ENCODE results near the gene ZCCHC24.
A peak's percentile ranks its signal among the peaks of the same experiment; 100 is the strongest.

The ZCCHC24 gene

GRCh38 chr10:79409726-79410085, 35.7 kb downstream of the ZCCHC24 start:
- H3K4me3 ChIP-seq = no peak overlapping the region
- no peak overlapping the region for H3K27ac ChIP-seq
- no peak for DNase-seq (ENCODE audit: low spot score)
- TF ChIP-seq, protein P1, sequence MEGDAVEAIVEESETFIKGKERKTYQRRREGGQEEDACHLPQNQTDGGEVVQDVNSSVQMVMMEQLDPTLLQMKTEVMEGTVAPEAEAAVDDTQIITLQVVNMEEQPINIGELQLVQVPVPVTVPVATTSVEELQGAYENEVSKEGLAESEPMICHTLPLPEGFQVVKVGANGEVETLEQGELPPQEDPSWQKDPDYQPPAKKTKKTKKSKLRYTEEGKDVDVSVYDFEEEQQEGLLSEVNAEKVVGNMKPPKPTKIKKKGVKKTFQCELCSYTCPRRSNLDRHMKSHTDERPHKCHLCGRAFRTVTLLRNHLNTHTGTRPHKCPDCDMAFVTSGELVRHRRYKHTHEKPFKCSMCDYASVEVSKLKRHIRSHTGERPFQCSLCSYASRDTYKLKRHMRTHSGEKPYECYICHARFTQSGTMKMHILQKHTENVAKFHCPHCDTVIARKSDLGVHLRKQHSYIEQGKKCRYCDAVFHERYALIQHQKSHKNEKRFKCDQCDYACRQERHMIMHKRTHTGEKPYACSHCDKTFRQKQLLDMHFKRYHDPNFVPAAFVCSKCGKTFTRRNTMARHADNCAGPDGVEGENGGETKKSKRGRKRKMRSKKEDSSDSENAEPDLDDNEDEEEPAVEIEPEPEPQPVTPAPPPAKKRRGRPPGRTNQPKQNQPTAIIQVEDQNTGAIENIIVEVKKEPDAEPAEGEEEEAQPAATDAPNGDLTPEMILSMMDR (IDR thresholded peaks at IDR 0.05) = no peak

- no peak overlapping the region for H3K4me3 ChIP-seq
- DNase-seq (ENCODE audit: low spot score) = no peak
- no peak overlapping the region for H3K27ac ChIP-seq
- TF ChIP-seq, protein P1 (IDR thresholded peaks at IDR 0.05) = no peak
Measured at GRCh38 chr10:79409038-79409725, 36.2 kb downstream of the ZCCHC24 start.

DNA sequence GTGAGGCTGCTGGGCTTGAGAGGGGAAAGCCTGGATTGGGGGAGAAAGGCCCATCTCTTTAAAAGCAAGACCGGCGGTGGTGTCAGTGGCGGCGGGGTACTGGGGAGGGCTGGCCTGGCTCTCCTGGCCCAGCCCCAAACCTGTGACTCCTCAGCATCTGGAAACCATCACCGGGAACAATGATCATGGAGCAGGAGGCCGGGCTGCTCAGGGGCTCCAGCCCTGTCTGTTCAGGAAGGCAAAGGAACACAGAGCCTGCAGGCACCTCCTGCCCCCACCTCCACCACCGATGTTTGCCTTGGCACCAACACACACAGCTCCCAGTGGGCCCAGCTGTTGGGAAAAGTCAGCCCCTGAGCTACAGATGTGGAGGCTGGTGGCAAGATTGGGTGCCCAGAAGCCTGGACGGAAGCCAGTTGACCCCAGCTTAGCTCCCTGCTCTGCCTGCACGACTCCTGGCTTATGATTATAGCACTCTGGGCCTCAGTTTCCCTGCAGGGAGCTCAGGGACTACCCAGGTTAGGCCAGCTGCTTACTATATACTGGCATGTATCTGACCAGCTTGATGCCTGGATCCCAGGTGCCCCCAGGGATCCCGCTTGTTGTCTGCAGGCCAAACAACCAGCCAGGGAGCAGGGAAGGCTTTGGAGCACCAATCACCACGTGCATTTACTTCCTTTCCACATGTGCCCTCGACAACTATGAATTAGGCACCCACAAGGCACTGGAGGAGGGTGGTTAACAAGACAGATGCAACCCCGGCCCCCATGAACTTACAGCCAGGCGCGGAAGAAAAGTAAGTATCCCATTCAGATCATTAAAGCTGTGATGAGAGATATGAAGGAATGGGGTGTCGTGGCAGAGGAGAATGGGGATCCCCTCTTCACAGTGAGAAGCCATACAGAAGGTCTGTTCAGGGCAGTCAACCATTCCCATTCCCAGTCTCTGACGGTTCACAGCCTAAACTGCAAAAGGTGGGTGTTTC, 37.3 kb downstream of the ZCCHC24 start:
- H3K4me3 ChIP-seq = peak overlapping the region; percentile 11
- H3K27ac ChIP-seq = no peak overlapping the region
- TF ChIP-seq, protein P1 (IDR thresholded peaks at IDR 0.05) = no peak
- DNase-seq (ENCODE audit: low spot score) = no peak

DNA sequence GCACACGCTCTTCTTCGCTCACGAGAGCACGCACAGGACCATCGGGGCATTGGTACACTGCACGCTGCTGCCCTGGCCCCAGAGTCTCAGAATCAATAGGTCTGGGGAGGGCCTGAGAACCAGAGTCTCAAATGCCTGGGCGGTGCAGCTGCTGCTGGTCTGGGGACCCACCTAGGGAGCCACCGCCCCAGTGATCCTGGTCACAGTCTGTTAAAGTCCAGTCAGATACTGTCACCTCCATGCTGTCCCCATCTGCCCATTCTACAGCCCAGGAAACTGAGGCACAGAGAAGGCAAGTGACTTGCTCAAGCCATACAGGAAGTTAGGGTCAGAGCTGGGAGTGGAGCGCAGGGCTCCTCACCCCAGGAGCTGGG, 38.0 kb downstream of the ZCCHC24 start:
- TF ChIP-seq, protein P1 (IDR thresholded peaks at IDR 0.05) = no peak
- DNase-seq (ENCODE audit: low spot score) = no peak

DNA sequence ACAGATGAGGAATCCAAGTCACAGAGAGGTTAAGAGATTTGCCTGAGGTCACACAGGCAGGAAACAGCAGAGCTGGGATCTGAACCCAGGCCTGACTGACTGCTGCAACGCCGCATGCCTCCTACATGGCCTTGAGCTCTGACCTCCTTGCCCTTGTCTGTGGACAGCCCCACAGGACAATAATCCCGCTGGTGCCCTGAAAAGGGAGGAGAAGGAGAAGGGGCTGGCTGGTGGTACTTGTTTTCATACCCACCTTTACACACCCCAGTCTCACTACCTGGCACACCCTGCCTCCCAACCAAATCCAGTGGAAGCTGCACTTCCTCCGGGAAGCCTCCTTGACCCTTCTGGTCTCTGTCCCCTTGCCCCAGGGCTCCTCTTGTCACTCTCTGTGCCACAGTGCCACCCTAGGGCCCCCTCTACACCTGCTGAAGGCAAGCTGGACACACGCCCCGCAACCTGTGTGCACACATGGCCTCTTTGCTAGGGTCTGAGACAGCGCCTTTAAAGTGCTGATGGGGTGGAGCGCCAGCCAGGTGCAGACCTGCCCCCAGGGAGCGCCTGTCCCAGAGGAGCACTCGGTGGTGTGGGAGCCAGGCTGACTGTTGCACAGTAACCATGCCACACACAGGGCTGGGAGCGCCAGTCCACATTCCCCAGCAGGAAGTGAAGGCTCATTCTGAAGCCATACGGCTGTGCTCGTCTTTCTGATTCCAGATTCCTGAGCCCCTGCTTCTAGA, 38.6 kb downstream of the ZCCHC24 start:
- DNase-seq (ENCODE audit: low spot score) = no peak
- H3K27ac ChIP-seq = peak overlapping the region in 1 of 2 donors; percentile 85

More for the DNA sequence above, 38.0 kb downstream of the ZCCHC24 start:
- H3K27ac ChIP-seq = no peak overlapping the region
- H3K4me3 ChIP-seq = peak overlapping the region; percentile 11

GRCh38 chr10:79405995-79406515, 39.4 kb downstream of the ZCCHC24 start:
- TF ChIP-seq, protein P1 (IDR thresholded peaks at IDR 0.05) = no peak
- Histone ChIP-seq H3K4me3 (no peak overlapping the region), H3K27ac (peak overlapping the region in 1 of 2 donors; percentile 85)
- no peak for DNase-seq (ENCODE audit: low spot score)

More for the DNA sequence above, 38.6 kb downstream of the ZCCHC24 start:
- H3K4me3 ChIP-seq = no peak overlapping the region
- TF ChIP-seq, protein P1 (IDR thresholded peaks at IDR 0.05) = no peak
